IMR-90 (cell line): Measurements from ENCODE around the gene GAR1. TPM values are rescaled to one million over a fixed set of nuclear protein-coding genes. Genes with fewer than 3 reads are reported as not detected.

Experiments
- ATAC-seq: fragments of 200-7000 bp; cut with Tn5 transposase; 2 replicates; pipeline ENCODE4 v1.9.1; 2020; ENCODE audit warnings: low read depth, mild to moderate bottlenecking, moderate library complexity
- BruUV-seq: library from RNA; stranded (reverse); fragments of 400-500 nt; replicated peaks from 2 replicates; lab custom pipeline; 2021; lab: Mats Ljungman, UMichigan
- CTCF ChIA-PET: fragments of 300-600 bp; formaldehyde crosslinking; extraction: SDS; loops from one replicate; lab custom pipeline; 2021; ENCODE audit warnings: antibody characterized with exemption; lab: Yijun Ruan, JAX
- POLR2A ChIA-PET: fragments of 300-600 bp; sonication (Branson Sonifier 250); formaldehyde crosslinking; loops from one replicate; lab custom pipeline; 2022; ENCODE audit warnings: antibody characterized with exemption; ENCODE audit not compliant: unreplicated experiment; lab: Charles Lee
- DNase-seq: peaks from one replicate; pipeline ENCODE4 v3.0.0; 2013
- H2AFZ ChIP-seq: replicated peaks from 2 replicates; pipeline ENCODE3; 2013; ENCODE audit warnings: low read length, mild to moderate bottlenecking; ENCODE audit not compliant: poor library complexity
- H2AK5ac ChIP-seq: 2 replicates; pipeline ENCODE4 v1.6.1; 2013; ENCODE audit warnings: low read depth, low read length, inconsistent platforms
- H2AK9ac ChIP-seq: replicated peaks from 2 replicates; pipeline ENCODE3; 2013; ENCODE audit warnings: mild to moderate bottlenecking, low read depth, low read length, moderate library complexity; ENCODE audit not compliant: poor library complexity
- H2BK120ac ChIP-seq: 2 replicates; pipeline ENCODE4 v1.6.1; 2013; ENCODE audit warnings: low read depth, low read length, inconsistent platforms
- H2BK15ac ChIP-seq: 3 replicates; pipeline ENCODE4 v1.6.1; 2013; ENCODE audit warnings: low read depth, low read length, inconsistent platforms
- H2BK20ac ChIP-seq: 2 replicates; pipeline ENCODE4 v1.6.1; 2013; ENCODE audit warnings: low read depth, mild to moderate bottlenecking, inconsistent platforms, low read length, moderate library complexity
- H2BK5ac ChIP-seq: 2 replicates; pipeline ENCODE4 v1.6.1; 2013; ENCODE audit warnings: mild to moderate bottlenecking, low read depth, low read length, inconsistent platforms; ENCODE audit not compliant: poor library complexity, severe bottlenecking
- H3K14ac ChIP-seq: replicated peaks from 2 replicates; pipeline ENCODE4 v1.6.1; 2013; ENCODE audit warnings: low read depth, low read length, inconsistent platforms
- H3K18ac ChIP-seq: 2 replicates; pipeline ENCODE4 v1.6.1; 2013; ENCODE audit warnings: low read depth, low read length, control low read depth
- H3K23ac ChIP-seq: 2 replicates; pipeline ENCODE4 v1.6.1; 2013; ENCODE audit warnings: low read depth, low read length, inconsistent platforms
- H3K27ac ChIP-seq: 2 replicates; pipeline ENCODE4 v1.5.1; 2013; ENCODE audit warnings: mild to moderate bottlenecking, control low read depth, low read length; ENCODE audit not compliant: insufficient read depth
- H3K27me3 ChIP-seq: 2 replicates; pipeline ENCODE4 v1.6.1; 2013; ENCODE audit warnings: low read length; ENCODE audit not compliant: control insufficient read depth, insufficient read depth
- H3K36me3 ChIP-seq: 2 replicates; pipeline ENCODE4 v1.6.1; 2013; ENCODE audit warnings: low read length, mixed read lengths; ENCODE audit not compliant: control insufficient read depth, insufficient read depth
- H3K4ac ChIP-seq: 2 replicates; pipeline ENCODE4 v1.6.1; 2013; ENCODE audit warnings: low read depth, low read length, inconsistent platforms
- H3K4me1 ChIP-seq: 2 replicates; pipeline ENCODE4 v1.6.1; 2013; ENCODE audit warnings: low read length, mixed read lengths; ENCODE audit not compliant: control insufficient read depth, insufficient read depth
- H3K4me2 ChIP-seq: 2 replicates; pipeline ENCODE4 v1.6.1; 2013; ENCODE audit warnings: low read depth, mild to moderate bottlenecking, control low read depth, low read length, moderate library complexity
- H3K4me3 ChIP-seq: 2 replicates; pipeline ENCODE4 v1.5.1; 2013; ENCODE audit warnings: low read depth, mild to moderate bottlenecking, control low read depth, low read length, moderate library complexity; ENCODE audit not compliant: insufficient read depth
- H3K56ac ChIP-seq: 2 replicates; pipeline ENCODE4 v1.6.1; 2013; ENCODE audit warnings: low read length, inconsistent platforms; ENCODE audit not compliant: insufficient read depth; ENCODE audit errors: extremely low read depth
- H3K79me1 ChIP-seq, 2 experiments: 2 replicates each; pipeline ENCODE4 v1.6.1; 2013; ENCODE audit warnings: low read length in 2 of 2, inconsistent platforms in 1 of 2, low read depth in 1 of 2
- H3K9ac ChIP-seq: 2 replicates; pipeline ENCODE4 v1.6.1; 2013; ENCODE audit warnings: low read depth, low read length, control low read depth
- H3K9me1 ChIP-seq: 2 replicates; pipeline ENCODE4 v1.6.1; 2013; ENCODE audit warnings: low read length, inconsistent platforms; ENCODE audit not compliant: insufficient read depth
- H3K9me3 ChIP-seq: 2 replicates; pipeline ENCODE4 v1.6.1; 2013; ENCODE audit warnings: low read length; ENCODE audit not compliant: control insufficient read depth, insufficient read depth
- H4K20me1 ChIP-seq: 2 replicates; pipeline ENCODE4 v1.6.1; 2013; ENCODE audit warnings: low read length, inconsistent platforms; ENCODE audit not compliant: insufficient read depth
- H4K5ac ChIP-seq: 2 replicates; pipeline ENCODE4 v1.6.1; 2013; ENCODE audit warnings: mild to moderate bottlenecking, low read depth, low read length, control low read depth
- H4K8ac ChIP-seq, 2 experiments: 2 replicates each; pipeline ENCODE4 v1.6.1; 2013; ENCODE audit warnings: low read depth in 2 of 2, low read length in 2 of 2, control low read depth in 1 of 2, inconsistent platforms in 1 of 2
- H4K91ac ChIP-seq: 2 replicates; pipeline ENCODE4 v1.6.1; 2013; ENCODE audit warnings: low read depth, low read length, inconsistent platforms; ENCODE audit not compliant: insufficient read depth
- RAD21 ChIP-seq: IDR thresholded peaks from 2 replicates; pipeline ENCODE4 v1.6.1; 2012; ENCODE audit warnings: low read length, improper control_type of control experiment
- SMC3 ChIP-seq: fragments of 150-350 bp; IDR thresholded peaks from 2 replicates; pipeline ENCODE4 v1.6.1; 2016; ENCODE audit warnings: low read depth, mild to moderate bottlenecking, antibody characterized with exemption, low read length, moderate library complexity
- dilution Hi-C: fragments of 300-500 bp; cut with HindIII; formaldehyde crosslinking; loops from one replicate; pipeline ENCODE4 v1.14.3; 2018; ENCODE audit warnings: low sequenced_read_pairs; ENCODE audit not compliant: unreplicated experiment
- in situ Hi-C: fragments of 300-500 bp; cut with MboI; formaldehyde crosslinking; loops from 3 replicates; pipeline ENCODE4 v1.14.3; 2019; ENCODE audit warnings: low sequenced_read_pairs, inconsistent platforms, mixed read lengths
- intact Hi-C: fragments of 100-400 bp; cut with micrococcal nuclease; formaldehyde crosslinking; loops from 2 replicates; pipeline ENCODE4 v1.10.0; 2022
- polyA plus RNA-seq, 3 experiments: library from polyadenylated mRNA; depleted of rRNA; stranded (reverse); fragments of >200 nt; gene quantifications; 2 replicates each; pipeline ENCODE4 v1.2.3, GENCODE V29; 2012; ENCODE audit warnings: low replicate concordance in 1 of 3
- total RNA-seq: library from RNA; depleted of rRNA; stranded (reverse); fragments of >200 nt; gene quantifications from 2 replicates; pipeline ENCODE4 v1.2.3, GENCODE V29; 2012
- TF ChIP-seq, protein P1 (sequence below): conservative IDR thresholded peaks from 2 replicates; pipeline ENCODE4 v1.5.1; 2012; ENCODE audit warnings: mild to moderate bottlenecking, low read depth, low read length, improper control_type of control experiment
- TF ChIP-seq, protein P2 (sequence below): fragments of 150-350 bp; IDR thresholded peaks from 2 replicates; pipeline ENCODE4 v1.6.1; 2016; ENCODE audit warnings: low read depth, mild to moderate bottlenecking, low read length, moderate library complexity, borderline replicate concordance

The GAR1 gene
- total and polyA plus RNA-seq, 2 of the 4 experiments (the other 2 are of a cell fraction), result 1.1 to 22.0 TPM

DNA sequence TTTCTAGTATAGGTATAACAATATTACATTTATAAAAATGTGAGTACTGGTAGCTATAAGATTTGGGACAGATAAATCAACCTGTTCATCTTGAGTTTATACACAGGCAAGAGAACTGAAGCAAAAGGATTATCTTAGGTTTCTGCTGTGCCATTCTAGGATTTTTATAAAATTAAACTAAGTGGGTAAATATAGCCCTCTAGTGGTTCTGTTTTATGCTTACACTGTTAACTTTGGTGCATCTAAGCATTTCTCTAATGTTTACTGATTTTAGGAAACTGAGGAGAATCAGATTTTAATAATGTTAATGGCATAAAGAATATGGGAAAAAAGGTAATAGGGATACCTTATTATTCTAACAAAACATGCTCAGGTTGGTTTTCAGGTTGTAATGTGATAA is 11.2 kb downstream of the GAR1 start:
- Histone ChIP-seq H3K18ac (no peak overlapping the region), H3K14ac (no peak overlapping the region), H2AK5ac (no peak overlapping the region), H3K9me3 (no peaks in the 10 kb centered on the region), H2BK20ac (no peak overlapping the region), H4K20me1 (no peaks in the 10 kb centered on the region), H2BK120ac (no peak overlapping the region), H4K91ac (no peak overlapping the region), H3K27ac (no peak overlapping the region), H4K5ac (no peak overlapping the region), H3K79me1 (0 out of 4 replicates have a peak, but pooled peaks cover 0 to 2% of the 10 kb centered on the region in 2 experiments), H2BK5ac (no peak overlapping the region), H3K56ac (no peak overlapping the region), H4K8ac (no peak overlapping the region), H3K9me1 (no peaks in the 10 kb centered on the region), H3K36me3 (peaks cover 6% of the 10 kb centered on the region), H3K4me1 (no peaks in the 10 kb centered on the region), H2AK9ac (no peak overlapping the region), H3K4ac (no peak overlapping the region), H2AFZ (no peak overlapping the region), H2BK15ac (no peak overlapping the region), H3K4me3 (no peak overlapping the region), H3K23ac (no peak overlapping the region), H3K9ac (no peak overlapping the region), H3K27me3 (no peaks in the 10 kb centered on the region), H3K4me2 (no peak overlapping the region)
- intact Hi-C loops (loop anchor here (1.0 to 10.0 kb wide), 4 partner anchors 123 to 1002 kb away; partner anchors contain the start of gene CASP6), in situ Hi-C loops (no loop called here), dilution Hi-C loops (no loop called here)
- ATAC-seq, result peak; percentile 81
- TF ChIP-seq SMC3 (peak; percentile 55; the same call in 1 of the 2 replicates), RAD21 (peak; percentile 61)
- TF ChIP-seq, protein P1, sequence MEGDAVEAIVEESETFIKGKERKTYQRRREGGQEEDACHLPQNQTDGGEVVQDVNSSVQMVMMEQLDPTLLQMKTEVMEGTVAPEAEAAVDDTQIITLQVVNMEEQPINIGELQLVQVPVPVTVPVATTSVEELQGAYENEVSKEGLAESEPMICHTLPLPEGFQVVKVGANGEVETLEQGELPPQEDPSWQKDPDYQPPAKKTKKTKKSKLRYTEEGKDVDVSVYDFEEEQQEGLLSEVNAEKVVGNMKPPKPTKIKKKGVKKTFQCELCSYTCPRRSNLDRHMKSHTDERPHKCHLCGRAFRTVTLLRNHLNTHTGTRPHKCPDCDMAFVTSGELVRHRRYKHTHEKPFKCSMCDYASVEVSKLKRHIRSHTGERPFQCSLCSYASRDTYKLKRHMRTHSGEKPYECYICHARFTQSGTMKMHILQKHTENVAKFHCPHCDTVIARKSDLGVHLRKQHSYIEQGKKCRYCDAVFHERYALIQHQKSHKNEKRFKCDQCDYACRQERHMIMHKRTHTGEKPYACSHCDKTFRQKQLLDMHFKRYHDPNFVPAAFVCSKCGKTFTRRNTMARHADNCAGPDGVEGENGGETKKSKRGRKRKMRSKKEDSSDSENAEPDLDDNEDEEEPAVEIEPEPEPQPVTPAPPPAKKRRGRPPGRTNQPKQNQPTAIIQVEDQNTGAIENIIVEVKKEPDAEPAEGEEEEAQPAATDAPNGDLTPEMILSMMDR, result peak; percentile 62
- TF ChIP-seq, protein P2, sequence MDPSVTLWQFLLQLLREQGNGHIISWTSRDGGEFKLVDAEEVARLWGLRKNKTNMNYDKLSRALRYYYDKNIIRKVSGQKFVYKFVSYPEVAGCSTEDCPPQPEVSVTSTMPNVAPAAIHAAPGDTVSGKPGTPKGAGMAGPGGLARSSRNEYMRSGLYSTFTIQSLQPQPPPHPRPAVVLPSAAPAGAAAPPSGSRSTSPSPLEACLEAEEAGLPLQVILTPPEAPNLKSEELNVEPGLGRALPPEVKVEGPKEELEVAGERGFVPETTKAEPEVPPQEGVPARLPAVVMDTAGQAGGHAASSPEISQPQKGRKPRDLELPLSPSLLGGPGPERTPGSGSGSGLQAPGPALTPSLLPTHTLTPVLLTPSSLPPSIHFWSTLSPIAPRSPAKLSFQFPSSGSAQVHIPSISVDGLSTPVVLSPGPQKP, result no peak
- peak; percentile 33 for DNase-seq
- BruUV-seq, result no TSS peak
- ChIA-PET POLR2A (no interaction called here), CTCF (interaction anchor here (0.9 to 1.3 kb wide), 2 partner anchors 124 to 399 kb away, joined by 3 read pairs; no protein-coding TSS in a partner anchor)
